HCT116 (cell line): ENCODE data around the gene ZBTB5. TPM values are rescaled to one million over a fixed set of nuclear protein-coding genes. Genes with fewer than 3 reads are reported as not detected.
A peak's percentile ranks its signal among the peaks of the same experiment; 100 is the strongest.

Experiments used
- ATAC-seq: fragments of 200-7000 bp; cut with Tn5 transposase; 2 replicates; pipeline ENCODE4 v1.9.1; 2020; ENCODE audit warnings: mild to moderate bottlenecking, moderate library complexity
- BruUV-seq: library from RNA; stranded (reverse); fragments of 400-500 nt; replicated peaks from 2 replicates; lab custom pipeline; 2021; lab: Mats Ljungman, UMichigan
- CTCF ChIA-PET: fragments of 300-600 bp; sonication (Branson Sonifier 250); formaldehyde crosslinking; loops from one replicate; lab custom pipeline; 2021; ENCODE audit warnings: antibody characterized with exemption; lab: Charles Lee
- POLR2A ChIA-PET: fragments of 300-600, 350-600 bp; sonication (Branson Sonifier 250); formaldehyde crosslinking; loops from one replicate; lab custom pipeline; 2021; ENCODE audit warnings: antibody characterized with exemption; lab: Charles Lee
- RAD21 ChIA-PET, 2 experiments: fragments of 300-600 bp; sonication (Branson Sonifier 250); formaldehyde crosslinking; loops; one replicate each; lab custom pipeline; 2023; ENCODE audit warnings: low total read pairs in 2 of 2; ENCODE audit not compliant: uncharacterized antibody in 2 of 2, unreplicated experiment in 2 of 2, low non-redundant PET in 1 of 2; lab: Charles Lee
- DNase-seq: peaks from one replicate; pipeline ENCODE4 v3.0.0-alpha.2; 2010; ENCODE audit warnings: low read depth, low spot score
- H2AFZ ChIP-seq: fragments of 200-600 bp; shearing (Covaris generic), sonication (generic); 2 replicates; pipeline ENCODE4 v1.6.1; 2017; ENCODE audit warnings: low read depth, mixed run types, mixed read lengths, antibody characterized with exemption, low read length; ENCODE audit not compliant: poor library complexity, severe bottlenecking
- H3K27ac ChIP-seq: 2 replicates; pipeline ENCODE4 v1.5.1; 2012; ENCODE audit warnings: low read depth, low read length
- H3K27me3 ChIP-seq: fragments of 200-600 bp; sonication (generic); 2 replicates; pipeline ENCODE4 v1.6.1; 2016; ENCODE audit warnings: mixed run types, low read length, mixed read lengths; ENCODE audit not compliant: insufficient read depth
- H3K36me3 ChIP-seq, 2 experiments: fragments of 200-500 bp in 1 of 2; fragments of 200-600 bp in 1 of 2; sonication (Bioruptor generic) in 1 of 2; sonication (generic) in 1 of 2; 2 replicates each; pipeline versions ENCODE4 v1.5.1 to v1.6.1; 2014 to 2016; ENCODE audit warnings: low read length in 2 of 2, inconsistent platforms in 1 of 2, mixed read lengths in 1 of 2, mixed run types in 1 of 2; ENCODE audit not compliant: insufficient read depth in 2 of 2, control insufficient read depth in 1 of 2
- H3K4me1 ChIP-seq, 2 experiments: fragments of 200-600 bp in 1 of 2; sonication (generic) in 1 of 2; 2 replicates each; pipeline versions ENCODE4 v1.5.1 to v1.6.1; 2012 to 2017; ENCODE audit warnings: low read length in 2 of 2, inconsistent platforms in 1 of 2, mild to moderate bottlenecking in 1 of 2, mixed read lengths in 1 of 2, mixed run types in 1 of 2, moderate library complexity in 1 of 2; ENCODE audit not compliant: insufficient read depth in 2 of 2, control insufficient read depth in 1 of 2
- H3K4me2 ChIP-seq: fragments of 200-600 bp; sonication (generic); 2 replicates; pipeline ENCODE4 v1.6.1; 2017; ENCODE audit warnings: mixed run types, low read length, mixed read lengths
- H3K4me3 ChIP-seq, 2 experiments: fragments of 200-600 bp in 1 of 2; sonication (generic) in 1 of 2; replicated peaks in 1 of 2; 2 replicates each; pipeline ENCODE4 v1.5.1; 2011 to 2016; ENCODE audit warnings: low read length in 2 of 2, control low read depth in 1 of 2, low read depth in 1 of 2, mild to moderate bottlenecking in 1 of 2, mixed read lengths in 1 of 2, mixed run types in 1 of 2
- H3K79me2 ChIP-seq: fragments of 200-600 bp; sonication (generic); 2 replicates; pipeline ENCODE4 v1.6.1; 2017; ENCODE audit warnings: mild to moderate bottlenecking, mixed run types, low read length, moderate library complexity, mixed read lengths; ENCODE audit not compliant: insufficient read depth
- H3K9ac ChIP-seq: fragments of 200-600 bp; sonication (generic); 2 replicates; pipeline ENCODE4 v1.6.1; 2016; ENCODE audit warnings: low read length, mixed read lengths
- H3K9me2 ChIP-seq: fragments of 200-600 bp; sonication (generic), shearing (Covaris generic); 2 replicates; pipeline ENCODE4 v1.6.1; 2017; ENCODE audit warnings: mixed run types, mild to moderate bottlenecking, moderate library complexity; ENCODE audit not compliant: insufficient read depth
- H3K9me3 ChIP-seq, 2 experiments: fragments of 200-500 bp in 1 of 2; fragments of 200-600 bp in 1 of 2; sonication (Bioruptor generic) in 1 of 2; sonication (generic) in 1 of 2; 2 replicates each; pipeline ENCODE4 v1.6.1; 2014 to 2017; ENCODE audit warnings: low read length in 2 of 2, mixed read lengths in 2 of 2, inconsistent platforms in 1 of 2, low read depth in 1 of 2, mild to moderate bottlenecking in 1 of 2, mixed run types in 1 of 2, moderate library complexity in 1 of 2; ENCODE audit not compliant: control insufficient read depth in 1 of 2, insufficient read depth in 1 of 2
- H4K20me1 ChIP-seq: fragments of 200-600 bp; sonication (generic), shearing (Covaris generic); 2 replicates; pipeline ENCODE4 v1.6.1; 2017; ENCODE audit warnings: mixed run types, mild to moderate bottlenecking, moderate library complexity; ENCODE audit not compliant: insufficient read depth
- ATF3 ChIP-seq: IDR thresholded peaks from 2 replicates; pipeline ENCODE4 v1.6.1; 2012
- CBX3 ChIP-seq: IDR thresholded peaks from 2 replicates; pipeline ENCODE4 v1.6.1; 2012; ENCODE audit warnings: low read depth
- EGR1 ChIP-seq: IDR thresholded peaks from 2 replicates; pipeline ENCODE4 v1.6.1; 2012; ENCODE audit warnings: low read depth
- ELF1 ChIP-seq: IDR thresholded peaks from 2 replicates; pipeline ENCODE4 v1.6.1; 2012; ENCODE audit warnings: low read depth, borderline replicate concordance
- EZH2 ChIP-seq: fragments of 200-600 bp; sonication (generic); IDR thresholded peaks from 2 replicates; pipeline ENCODE4 v1.6.1; 2017; ENCODE audit warnings: antibody characterized with exemption, mixed run types
- FOSL1 ChIP-seq: IDR thresholded peaks from 2 replicates; pipeline ENCODE4 v1.6.1; 2012; ENCODE audit warnings: low read depth
- MAX ChIP-seq: IDR thresholded peaks from 2 replicates; pipeline ENCODE4 v1.6.1; 2012
- POLR2A ChIP-seq: IDR thresholded peaks from 2 replicates; pipeline ENCODE4 v1.7.0; 2011; ENCODE audit warnings: borderline replicate concordance; ENCODE audit not compliant: insufficient read depth, insufficient read length; ENCODE audit errors: extremely low read depth
- POLR2AphosphoS5 ChIP-seq: IDR thresholded peaks from 2 replicates; pipeline ENCODE4 v1.6.1; 2011; ENCODE audit warnings: mild to moderate bottlenecking, low read depth, low read length, moderate library complexity
- SIN3A ChIP-seq: IDR thresholded peaks from 2 replicates; pipeline ENCODE4 v1.6.1; 2012; ENCODE audit warnings: low read depth
- SRF ChIP-seq: IDR thresholded peaks from 2 replicates; pipeline ENCODE4 v1.6.1; 2012; ENCODE audit warnings: low read depth
- ZBTB33 ChIP-seq: IDR thresholded peaks from 2 replicates; pipeline ENCODE4 v1.6.1; 2011; ENCODE audit warnings: mild to moderate bottlenecking, low read length, moderate library complexity; ENCODE audit not compliant: insufficient replicate concordance; ENCODE audit errors: extremely low read depth
- ZNF274 ChIP-seq: fragments of 200-500 bp; sonication (Bioruptor generic); IDR thresholded peaks from 2 replicates; pipeline ENCODE4 v1.6.1; 2014; ENCODE audit warnings: mild to moderate bottlenecking, low read depth, low read length, inconsistent platforms
- intact Hi-C: fragments of 100-400 bp; cut with micrococcal nuclease; formaldehyde crosslinking; loops from 2 replicates; pipeline ENCODE4 v1.10.0; 2022
- total RNA-seq: library from RNA; stranded (reverse); gene quantifications from one replicate; pipeline ENCODE4 v1.2.1, GENCODE V29; 2021; ENCODE audit not compliant: unreplicated experiment

The ZBTB5 gene
- total RNA-seq, 1 experiment from 2014 or later, result 22.3 TPM

- TF ChIP-seq FOSL1 (no peak), MAX (no peak), EGR1 (no peak), SIN3A (no peak)
- TF ChIP-seq, all 23 proteins: peak for 0
Measured at GRCh38 chr9:37425298-37425752, 39.9 kb downstream of the ZBTB5 start (continued).

GRCh38 chr9:37424686-37425297, 40.5 kb downstream of the ZBTB5 start:
- Histone ChIP-seq H3K79me2 (peaks cover 47% of the 10 kb centered on the region), H4K20me1 (no peaks in the 10 kb centered on the region), H3K4me2 (no peak overlapping the region), H3K9ac (no peak overlapping the region), H3K27ac (peak overlapping the region; percentile 9; the same call in 1 of the 2 replicates), H2AFZ (no peak overlapping the region), H3K9me2 (no peaks in the 10 kb centered on the region), H3K4me3 (no peak overlapping the region), H3K36me3 (peaks cover 27 to 33% of the 10 kb centered on the region in 2 experiments), H3K9me3 (no peaks in the 10 kb centered on the region)
- RAD21 ChIA-PET, result no interaction called here
- intact Hi-C loops, result no loop called here
- POLR2A ChIA-PET, result no interaction called here
- CTCF ChIA-PET, result interaction anchor here (1.1 kb wide), 1 partner anchor 9 kb away, joined by 3 read pairs; no protein-coding TSS in a partner anchor
- no TSS peak for BruUV-seq
- ATAC-seq, result no peak
- TF ChIP-seq POLR2AphosphoS5 (no peak), CBX3 (no peak), ELF1 (no peak), EGR1 (no peak), SRF (no peak), ZBTB33 (no peak), ATF3 (no peak), FOSL1 (no peak), POLR2A (no peak), MAX (no peak), EZH2 (no peak), ZNF274 (no peak)
- TF ChIP-seq, all 23 proteins: peak for 0
- Histone ChIP-seq H3K4me1 (peaks cover 4 to 18% of the 10 kb centered on the region in 2 experiments; a peak in 3 of 4 replicates), H3K27me3 (no peaks in the 10 kb centered on the region)
- DNase-seq, result no peak
